GM12878 (cell line): ENCODE results near the gene CCDC85B. TPM values are rescaled to one million over a fixed set of nuclear protein-coding genes. Genes with fewer than 3 reads are reported as not detected.

Experiments
- CBX5 ChIP-seq: sonication (generic); IDR thresholded peaks from 2 replicates; pipeline ENCODE4 v1.6.1; 2016; ENCODE audit warnings: low read depth, moderate library complexity, mild to moderate bottlenecking, inconsistent platforms
- CHD2 ChIP-seq: IDR thresholded peaks from 2 replicates; pipeline ENCODE4 v1.6.1; 2011; ENCODE audit warnings: low read depth, low read length, improper control_type of control experiment, borderline replicate concordance
- CREM ChIP-seq: IDR thresholded peaks from 2 replicates; pipeline ENCODE4 v1.6.1; 2014; ENCODE audit warnings: antibody characterized with exemption, low read depth
- CUX1 ChIP-seq: IDR thresholded peaks from 2 replicates; pipeline ENCODE4 v1.6.1; 2012; ENCODE audit warnings: improper control_type of control experiment, low read depth, low read length; ENCODE audit not compliant: insufficient replicate concordance
- E2F8 ChIP-seq: fragments of 450-650 bp; IDR thresholded peaks from 2 replicates; pipeline ENCODE4 v1.6.1; 2018; ENCODE audit warnings: mild to moderate bottlenecking, low read depth, moderate library complexity; ENCODE audit not compliant: partially characterized antibody
- IKZF2 ChIP-seq, 2 experiments: fragments of 450-650 bp; IDR thresholded peaks; 2 replicates each; pipeline ENCODE4 v1.6.1; 2017; ENCODE audit warnings: mild to moderate bottlenecking in 2 of 2, moderate library complexity in 2 of 2
- KAT2A ChIP-seq: conservative IDR thresholded peaks from 2 replicates; pipeline ENCODE4 v1.6.1; 2011; ENCODE audit warnings: low read depth, low read length; ENCODE audit not compliant: control insufficient read depth
- SKIL ChIP-seq: fragments of 450-650 bp; IDR thresholded peaks from 2 replicates; pipeline ENCODE4 v1.6.1; 2017; ENCODE audit warnings: mild to moderate bottlenecking, low read depth, inconsistent platforms; ENCODE audit not compliant: poor library complexity, severe bottlenecking
- STAT1 ChIP-seq: fragments of 450-650 bp; conservative IDR thresholded peaks from 2 replicates; pipeline ENCODE4 v1.6.1; 2014; ENCODE audit warnings: antibody characterized with exemption, mild to moderate bottlenecking
- SUZ12 ChIP-seq: fragments of 200-600 bp; sonication (generic); IDR thresholded peaks from one replicate; pipeline ENCODE4 v1.6.1; 2018; ENCODE audit warnings: antibody characterized with exemption, mild to moderate bottlenecking; ENCODE audit not compliant: unreplicated experiment
- TCF3 ChIP-seq: IDR thresholded peaks from 2 replicates; pipeline ENCODE4 v1.6.1; 2012; ENCODE audit warnings: low read depth, mild to moderate bottlenecking, low read length, borderline replicate concordance; ENCODE audit not compliant: insufficient read depth
- ZBTB11 ChIP-seq: fragments of 450-650 bp; formaldehyde crosslinking; IDR thresholded peaks from 2 replicates; pipeline ENCODE4 v1.5.0; 2022; ENCODE audit warnings: mild to moderate bottlenecking, missing genetic modification characterization
- polyA plus RNA-seq, 11 experiments: library from polyadenylated mRNA; depleted of rRNA in 4 of 11; unstranded in 6 of 11; stranded (reverse) in 5 of 11; fragments of >200 nt; fragmentation: Nextera tagmentation in 4 of 11; fragmentation: Illumina TruSeq in 1 of 11; extraction: Ambion mirVana in 4 of 11; extraction: Trizol in 1 of 11; gene quantifications; 1 replicate in 1 of 11; 2 replicates in 10 of 11; pipeline versions ENCODE4 v1.2.1 to v1.2.3, GENCODE V29; 2011 to 2016; ENCODE audit warnings: inconsistent platforms in 2 of 11, missing spikeins in 2 of 11, low read depth in 1 of 11
- total RNA-seq, 4 experiments: library from RNA; depleted of rRNA in 3 of 4; stranded (reverse); fragments of >200 nt in 3 of 4; fragmentation: Illumina TruSeq in 1 of 4; extraction: Trizol in 1 of 4; gene quantifications; 2 replicates each; pipeline versions ENCODE4 v1.2.1 to v1.2.3, GENCODE V29; 2013 to 2021

Gene CCDC85B
- total and polyA plus RNA-seq, 10 of the 15 experiments (the other 5 are each of a cell fraction or from before 2014, with no cell fraction given), result 0.32 to 114 (median 49.5) TPM

GRCh38 chr11:65873318-65874156, 16.9 kb upstream of the CCDC85B start (continued):
- TF ChIP-seq STAT1, result 0 out of 2 replicates have a peak, but pooled peaks have one; percentile 53
- no peak for TF ChIP-seq CBX5
- peak; percentile 68 to 73; a peak in 3 of 4 replicates for TF ChIP-seq IKZF2 (IDR thresholded peaks at IDR 0.05)
- no peak for TF ChIP-seq TCF3
- TF ChIP-seq CREM, result peak; percentile 56; the same call in 1 of the 2 replicates
- no peak for TF ChIP-seq ZBTB11 (CRISPR knock-in tag)
- no peak for TF ChIP-seq E2F8
- TF ChIP-seq CUX1, result no peak
- TF ChIP-seq KAT2A, result no peak
- peak; percentile 68 for TF ChIP-seq SKIL
- TF ChIP-seq SUZ12, result no peak
- TF ChIP-seq CHD2, result peak; percentile 25; the same call in 1 of the 2 replicates
